HG02973 (cell line): Measurements from ENCODE around the gene LIPH.

Source experiments
- ATAC-seq: cut with Tn5 transposase; IDR thresholded peaks from one replicate; pipeline ENCODE4 v1.9.1; 2021; ENCODE audit warnings: moderate library complexity; ENCODE audit not compliant: unreplicated experiment

Gene LIPH

DNA sequence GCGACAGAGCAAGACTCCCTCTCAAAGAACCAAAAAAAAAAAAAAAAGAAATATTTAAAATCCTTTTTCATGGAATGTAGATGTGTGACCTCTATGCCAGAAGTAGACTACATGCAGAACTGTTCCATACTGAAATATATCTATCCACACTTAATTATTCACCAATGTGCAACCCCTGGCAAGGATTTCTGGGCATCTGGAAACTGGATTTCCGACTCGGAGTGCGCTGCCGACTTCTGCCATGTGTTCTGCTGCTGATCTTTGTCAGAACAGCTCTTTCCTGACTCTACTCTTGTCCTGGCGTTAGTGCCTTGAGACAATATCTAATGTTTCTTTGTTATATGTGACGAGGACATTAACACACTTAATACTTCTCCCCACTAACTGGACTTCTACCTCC lies 11.7 kb downstream of the LIPH start:
- no peak for ATAC-seq

DNA sequence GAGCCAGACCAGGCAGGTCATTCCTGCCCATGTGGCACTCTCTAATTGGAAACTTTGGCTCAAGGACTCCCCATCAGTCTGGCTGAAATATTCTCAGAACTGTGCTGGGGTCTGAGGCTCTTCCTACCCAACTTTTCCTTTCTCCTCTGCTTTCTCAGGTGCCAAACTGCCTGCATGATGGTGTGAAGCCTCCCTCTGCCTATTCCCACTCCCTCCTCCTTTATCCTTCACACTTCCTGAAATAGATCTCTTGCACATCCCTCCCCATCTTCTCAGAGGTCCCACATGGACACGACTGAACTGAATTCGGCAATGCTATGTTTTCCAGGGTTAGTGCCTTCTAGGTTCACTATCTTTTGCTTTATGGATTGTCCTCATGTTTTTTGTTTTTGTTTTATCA lies 12.5 kb downstream of the LIPH start:
- no peak for ATAC-seq

DNA sequence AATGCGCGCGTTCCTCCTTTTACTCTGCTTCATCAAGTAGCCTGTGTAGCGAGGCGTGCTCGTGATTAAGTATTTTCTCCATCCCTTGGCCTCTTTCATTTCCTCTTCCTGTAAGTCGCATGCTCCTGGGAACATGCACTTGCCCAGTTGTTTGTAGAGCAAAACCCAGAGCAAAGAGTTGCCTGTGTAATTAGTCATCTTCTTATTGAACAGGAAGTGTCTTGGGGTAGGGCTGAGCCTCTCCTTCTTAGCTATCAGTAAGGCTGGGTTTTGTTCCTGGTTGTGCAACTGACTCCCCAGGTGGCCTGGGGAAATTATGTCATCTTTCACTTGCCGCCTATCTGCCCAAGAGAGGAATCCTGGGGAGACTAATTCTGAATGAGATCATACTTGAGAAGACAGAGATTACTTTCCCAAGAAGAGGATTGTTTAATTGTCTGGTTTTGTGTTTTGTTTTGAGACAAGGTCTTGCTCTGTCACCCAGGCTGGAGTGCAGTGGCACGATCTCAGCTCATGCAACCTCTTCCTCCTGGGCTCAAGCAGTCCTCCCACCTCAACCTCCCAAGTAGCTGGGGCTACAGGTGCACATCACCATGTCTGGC lies 14.9 kb downstream of the LIPH start:
- peak; percentile 98 for ATAC-seq

DNA sequence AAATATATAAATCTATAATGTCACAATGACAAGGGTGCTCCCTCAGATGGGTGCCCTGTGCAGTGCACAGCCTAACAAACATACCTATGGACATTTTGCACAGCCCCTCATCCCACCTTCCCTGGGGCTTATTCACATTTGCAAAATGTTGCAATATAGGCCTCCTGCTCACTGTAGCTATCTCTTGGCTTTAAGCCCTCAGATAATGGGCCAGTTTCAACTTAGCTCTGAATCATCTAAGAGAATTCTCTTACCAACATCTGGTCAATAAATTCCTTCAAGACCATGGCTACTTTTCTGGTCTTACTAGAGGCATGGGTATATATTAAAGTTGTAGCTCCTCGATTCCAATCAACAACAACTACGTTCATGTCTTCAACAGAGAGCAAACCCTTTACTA lies 17.9 kb downstream of the LIPH start:
- no peak for ATAC-seq

DNA sequence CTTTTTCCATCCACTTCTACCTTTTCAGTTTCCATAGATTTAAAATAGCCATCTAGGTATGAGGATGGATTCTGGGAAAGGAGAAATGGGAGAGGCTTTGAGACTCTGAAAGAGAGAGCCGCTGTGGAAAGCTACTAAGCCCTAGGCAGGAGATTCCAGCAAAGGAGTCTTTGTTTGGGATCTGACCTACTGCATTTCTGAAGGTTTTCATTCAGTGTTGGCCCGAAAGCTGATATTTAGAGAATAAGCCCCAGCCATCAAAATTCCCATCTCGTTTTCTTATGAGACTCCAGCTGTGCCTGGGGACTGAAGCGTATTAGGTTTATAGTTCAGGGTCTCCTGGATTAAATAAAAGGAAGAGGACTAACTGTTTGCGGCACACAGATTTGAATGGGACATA lies 19.5 kb downstream of the LIPH start:
- no peak for ATAC-seq

DNA sequence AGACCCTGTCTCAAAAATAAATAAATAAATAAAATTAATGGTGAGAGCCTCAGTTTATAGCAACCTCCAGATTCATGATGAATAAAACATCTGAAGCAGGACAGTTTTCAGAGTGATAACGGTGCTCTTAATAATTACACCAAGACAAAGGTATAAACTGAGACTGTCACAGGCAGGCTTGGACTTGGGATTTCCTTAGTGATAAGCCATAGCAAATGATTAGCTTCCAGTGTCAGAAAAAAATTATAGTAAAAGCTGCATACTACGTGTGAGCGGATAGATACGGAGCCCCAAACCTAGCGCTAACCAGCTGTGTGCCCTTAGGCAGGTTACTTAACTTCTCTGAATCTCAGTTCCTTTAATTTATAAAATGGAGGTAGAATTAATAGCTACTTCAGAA lies 21.5 kb downstream of the LIPH start:
- no peak for ATAC-seq

DNA sequence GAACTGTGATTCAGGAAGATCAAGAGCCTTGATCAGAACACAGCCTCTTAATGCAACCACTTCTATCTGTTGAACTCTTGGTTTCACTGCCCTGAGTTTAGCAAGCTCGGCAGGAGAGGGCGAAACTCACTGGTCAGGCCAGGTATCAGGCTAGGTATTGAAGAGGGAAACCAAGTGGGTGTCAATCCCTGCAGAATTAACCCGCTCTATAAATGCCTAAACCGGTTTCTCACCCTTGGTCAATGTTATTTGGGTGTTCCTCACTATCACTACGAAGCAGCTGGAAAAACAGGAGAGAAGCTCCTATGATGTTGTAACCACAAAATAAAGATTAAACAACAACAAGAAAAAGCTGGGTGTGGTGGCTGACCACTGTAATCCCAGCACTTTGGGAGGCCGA lies 23.9 kb downstream of the LIPH start:
- no peak for ATAC-seq

DNA sequence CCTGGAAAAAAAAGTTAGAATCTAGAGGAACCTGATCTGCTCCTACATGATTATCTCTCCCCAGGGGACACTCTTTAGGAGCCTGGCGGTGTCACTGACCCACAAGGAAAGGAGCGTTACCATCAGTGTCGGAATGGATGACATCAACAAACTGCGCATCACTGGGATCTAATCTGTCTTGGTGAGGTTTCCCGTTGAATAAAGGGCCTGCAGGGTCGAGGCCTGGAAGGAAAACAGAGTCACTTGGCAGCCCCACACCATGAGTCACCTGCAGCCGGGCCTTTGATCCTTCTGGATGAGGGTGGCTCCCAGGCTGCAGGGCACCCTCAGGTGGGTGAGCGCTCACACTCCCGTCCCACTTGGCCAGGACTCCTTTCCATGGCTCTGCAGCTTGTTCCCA lies 25.0 kb downstream of the LIPH start:
- no peak for ATAC-seq

DNA sequence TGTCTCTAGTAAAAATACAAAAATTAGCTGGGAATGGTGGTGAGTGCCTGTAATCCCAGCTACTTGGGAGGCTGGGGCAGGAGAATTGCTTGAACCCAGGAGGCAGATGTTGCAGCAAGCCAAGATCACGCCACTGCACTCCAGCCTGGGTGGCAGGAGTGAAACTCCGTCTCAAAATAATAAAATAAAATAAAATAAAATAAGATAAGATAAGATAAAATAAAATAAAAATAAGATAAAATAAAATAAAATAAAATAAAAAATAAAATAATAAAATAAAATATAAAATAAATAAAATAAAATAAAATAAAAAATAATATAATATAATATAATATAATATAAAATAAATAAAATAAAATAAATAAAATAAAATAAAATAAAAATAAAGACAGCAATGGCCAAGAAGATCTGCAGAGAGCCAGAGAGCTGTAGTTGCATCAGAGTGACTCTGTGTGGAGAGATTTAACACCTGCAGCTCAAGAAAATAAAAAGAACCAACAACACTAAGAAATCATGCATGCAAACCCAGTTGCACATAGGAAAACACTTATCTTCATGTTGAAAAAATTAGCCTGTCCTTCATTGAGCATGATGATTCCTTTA lies 25.9 kb downstream of the LIPH start:
- ATAC-seq, result no peak

DNA sequence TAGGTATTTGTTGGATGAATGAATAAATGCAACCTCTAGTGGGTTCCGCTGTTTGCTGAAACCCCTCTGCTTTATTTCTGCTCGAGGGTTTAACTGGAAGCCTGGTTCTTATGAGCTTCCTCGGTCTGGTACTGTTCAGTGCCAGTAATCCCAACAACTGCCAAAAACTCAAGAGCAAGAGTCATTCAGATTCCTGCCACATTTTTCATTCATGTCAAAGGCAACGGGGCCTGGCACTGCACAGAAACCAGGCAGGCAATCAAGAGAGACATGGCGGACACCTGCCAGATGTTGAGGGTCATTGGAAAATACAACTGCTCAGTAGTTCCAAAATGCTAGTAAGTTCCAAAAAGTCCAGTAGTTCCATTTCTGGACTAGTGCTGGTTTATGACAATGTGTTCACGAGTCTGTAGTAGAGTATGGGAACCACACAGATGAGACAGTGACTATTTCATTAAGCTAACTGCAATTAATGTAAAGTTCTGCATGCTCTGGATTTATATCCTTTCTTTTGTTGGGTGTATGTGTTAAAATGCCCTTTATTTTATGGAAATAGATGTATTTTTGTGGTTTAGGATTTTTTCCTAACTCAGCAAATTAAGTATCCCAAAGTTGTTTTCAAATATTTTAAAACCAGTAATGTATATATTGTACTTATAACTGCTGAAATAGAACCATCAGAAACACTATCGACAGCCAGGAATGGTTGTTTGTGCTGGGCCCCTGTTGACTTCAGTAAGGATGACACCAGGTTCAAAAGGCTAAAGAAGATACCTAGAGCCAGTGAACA lies 30.8 kb downstream of the LIPH start:
- no peak for ATAC-seq

DNA sequence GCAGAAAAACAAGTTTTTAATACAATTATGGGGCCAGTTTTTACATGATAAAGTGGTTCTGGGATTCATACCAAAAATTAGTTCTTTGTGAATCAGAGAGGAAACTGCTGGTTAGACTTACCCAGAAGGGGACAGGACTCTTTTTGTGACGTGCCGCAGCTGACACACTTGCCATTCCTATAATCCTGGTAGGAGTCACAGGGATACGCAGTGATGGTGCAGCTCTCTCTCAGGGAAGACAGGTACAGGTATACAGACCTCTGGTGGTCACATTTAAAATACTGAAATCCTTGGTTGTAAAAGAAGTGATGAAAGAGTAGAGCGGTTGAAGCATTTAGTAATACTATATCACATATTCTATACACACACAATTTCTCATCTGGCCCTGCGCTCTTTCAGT lies 33.4 kb downstream of the LIPH start:
- no peak for ATAC-seq

DNA sequence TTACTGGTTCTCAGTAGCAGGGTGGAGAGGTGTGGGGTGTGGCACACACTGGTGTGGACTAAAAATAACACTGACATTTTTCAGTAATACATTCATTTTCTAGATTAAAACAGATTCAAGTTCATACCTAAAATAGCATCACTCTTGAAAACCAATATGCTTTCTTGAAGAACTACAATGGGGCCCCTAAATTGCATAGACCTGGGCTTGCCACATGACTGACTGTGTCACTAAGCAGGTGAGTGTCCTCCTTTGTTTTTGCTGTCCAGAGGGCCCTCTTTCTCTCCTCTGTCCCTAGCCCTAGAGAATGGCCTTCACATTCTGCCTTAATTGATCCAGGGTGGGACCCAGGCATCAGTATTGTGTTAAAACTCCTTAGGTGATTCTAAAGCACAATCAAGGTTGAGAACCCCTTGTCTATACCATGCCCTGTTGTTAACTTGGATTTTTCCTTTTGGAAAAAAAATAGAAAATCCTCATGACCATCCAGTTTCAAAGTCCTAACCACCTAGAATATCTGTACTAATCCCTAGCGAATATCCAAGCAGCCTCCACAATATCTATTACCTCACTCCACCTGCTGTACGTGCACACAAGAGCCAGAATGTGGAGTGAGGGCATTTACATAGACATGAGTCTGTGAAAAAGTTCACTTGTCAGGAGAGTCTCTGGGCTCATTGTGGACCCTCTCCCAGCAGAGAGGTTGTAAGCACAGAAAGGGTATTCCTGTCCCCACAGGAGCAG lies 34.8 kb downstream of the LIPH start:
- no peak for ATAC-seq

DNA sequence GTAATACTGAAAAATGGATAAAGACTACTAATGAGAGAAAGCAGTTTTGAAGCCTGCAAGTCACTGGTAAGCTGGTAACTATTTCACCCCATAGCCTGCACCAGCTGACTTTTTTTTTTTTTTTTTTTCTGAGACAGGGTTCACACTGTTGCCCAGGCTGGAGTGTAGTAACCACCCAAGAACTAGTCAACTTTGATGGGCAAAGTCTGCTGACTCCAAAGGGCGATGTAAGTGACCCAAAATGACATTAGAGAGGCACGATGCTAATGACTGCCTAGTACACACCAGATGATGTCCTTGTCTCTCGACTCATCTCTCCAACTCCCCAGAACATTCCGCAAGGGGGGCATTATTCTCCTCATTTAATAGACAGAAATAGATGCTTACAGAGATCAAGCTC lies 40.7 kb downstream of the LIPH start:
- no peak for ATAC-seq

DNA sequence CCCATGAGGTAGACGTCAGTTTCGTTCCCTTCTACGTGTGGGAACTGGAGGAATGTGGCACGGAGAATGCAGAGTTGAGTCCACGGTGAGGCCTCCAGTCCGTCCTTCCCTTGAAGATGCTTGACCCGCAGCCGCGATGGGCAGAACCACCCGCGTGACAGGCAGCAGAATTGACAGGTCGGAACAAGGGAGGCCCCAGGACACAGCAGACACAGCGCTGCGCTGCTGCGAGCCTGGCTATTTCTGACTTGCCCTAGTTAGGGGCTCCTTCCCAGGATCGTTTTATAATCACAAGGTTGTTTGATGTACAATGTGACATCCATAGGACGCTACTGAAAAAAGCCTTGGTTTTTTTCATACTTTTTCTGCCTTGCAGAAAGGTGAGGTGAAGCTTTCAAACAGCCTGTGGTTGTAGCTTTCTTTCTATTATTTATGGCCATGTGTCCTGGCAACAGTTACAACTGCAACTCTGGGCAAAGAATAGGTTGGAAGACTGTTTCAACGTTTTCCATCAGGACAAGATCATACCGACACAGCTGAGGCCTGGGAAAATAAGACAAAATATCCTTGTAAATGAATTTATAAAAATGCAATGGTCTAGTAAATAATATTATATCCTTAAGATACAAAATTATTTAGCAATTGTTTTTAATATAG lies 43.9 kb downstream of the LIPH start:
- no peak for ATAC-seq

DNA sequence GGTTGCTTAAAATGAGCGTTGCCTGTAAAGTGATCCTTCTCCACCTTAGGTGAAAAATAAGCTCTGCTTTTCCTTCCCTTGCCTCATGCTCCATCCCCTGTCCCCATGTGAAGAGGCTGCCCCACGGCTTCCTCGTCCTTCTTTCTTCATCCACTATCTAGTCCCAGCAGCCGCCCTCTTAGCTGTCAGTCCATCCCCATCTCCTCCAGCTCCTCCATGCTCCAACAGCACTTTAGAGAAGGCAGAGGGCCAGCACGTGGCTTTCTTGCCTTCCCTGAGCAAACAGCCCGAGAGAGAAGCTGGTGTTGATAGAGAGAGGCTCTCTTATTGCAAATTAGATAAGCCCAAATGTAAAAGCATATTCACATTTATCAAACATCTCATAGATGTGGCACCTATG lies 44.5 kb downstream of the LIPH start:
- no peak for ATAC-seq

DNA sequence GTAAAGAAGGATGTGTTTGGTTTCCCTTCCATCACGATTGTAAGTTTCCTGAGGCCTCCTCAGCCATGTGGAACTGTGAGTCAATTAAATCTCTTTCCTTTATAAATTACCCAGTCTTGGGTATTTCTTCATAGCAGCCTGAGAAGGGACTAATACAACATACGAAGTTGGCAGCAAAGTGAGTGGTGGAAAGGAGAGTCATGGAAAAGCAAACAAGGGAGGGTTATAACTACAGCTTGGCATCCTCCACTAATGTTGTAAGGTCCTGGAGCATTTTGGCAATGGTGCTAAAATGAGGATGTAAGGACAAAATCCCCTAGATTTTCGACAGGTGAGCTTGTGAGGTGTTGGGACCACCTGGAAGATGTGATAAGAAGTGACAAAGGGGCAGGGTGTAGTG lies 47.8 kb downstream of the LIPH start:
- ATAC-seq, result no peak

DNA sequence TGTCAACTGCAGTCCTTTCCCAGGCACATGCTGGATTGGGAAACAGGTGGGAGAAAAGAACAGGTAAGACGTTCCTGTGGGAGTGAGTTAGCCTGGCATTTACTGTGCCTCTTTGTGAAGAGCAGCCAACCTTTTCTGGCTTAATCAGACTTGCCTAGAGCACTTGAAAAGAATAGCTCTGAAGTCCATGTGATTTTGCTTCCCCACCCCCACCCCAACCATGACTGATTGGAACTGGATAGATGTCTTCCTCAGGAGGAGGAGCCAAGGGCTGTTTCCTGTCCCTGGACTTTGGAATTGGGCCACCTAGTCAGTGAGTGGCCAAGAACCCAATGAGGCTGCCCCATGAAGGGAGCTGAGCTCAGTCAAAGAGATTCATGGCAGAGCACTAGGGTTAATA lies 48.9 kb downstream of the LIPH start:
- no peak for ATAC-seq

DNA sequence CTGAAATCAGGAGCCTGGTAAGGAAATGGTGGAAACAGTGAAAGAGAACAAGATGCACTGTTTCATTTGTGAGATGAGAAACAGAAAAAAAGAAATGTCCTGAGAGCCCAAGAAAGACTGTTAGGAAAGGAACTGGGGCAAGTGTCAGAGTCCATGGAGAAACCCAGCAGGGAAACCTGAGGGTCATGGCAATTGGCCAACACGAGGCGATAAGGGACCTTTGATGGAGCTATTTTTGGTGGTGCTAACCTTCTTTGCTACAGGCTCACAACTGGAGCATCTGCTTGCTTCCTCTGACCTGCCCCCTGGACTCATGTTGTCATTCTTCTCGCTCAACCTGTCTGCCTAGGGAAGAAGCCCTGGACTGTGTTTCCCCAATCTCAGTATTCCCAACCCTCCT lies 49.4 kb downstream of the LIPH start:
- ATAC-seq, result no peak

DNA sequence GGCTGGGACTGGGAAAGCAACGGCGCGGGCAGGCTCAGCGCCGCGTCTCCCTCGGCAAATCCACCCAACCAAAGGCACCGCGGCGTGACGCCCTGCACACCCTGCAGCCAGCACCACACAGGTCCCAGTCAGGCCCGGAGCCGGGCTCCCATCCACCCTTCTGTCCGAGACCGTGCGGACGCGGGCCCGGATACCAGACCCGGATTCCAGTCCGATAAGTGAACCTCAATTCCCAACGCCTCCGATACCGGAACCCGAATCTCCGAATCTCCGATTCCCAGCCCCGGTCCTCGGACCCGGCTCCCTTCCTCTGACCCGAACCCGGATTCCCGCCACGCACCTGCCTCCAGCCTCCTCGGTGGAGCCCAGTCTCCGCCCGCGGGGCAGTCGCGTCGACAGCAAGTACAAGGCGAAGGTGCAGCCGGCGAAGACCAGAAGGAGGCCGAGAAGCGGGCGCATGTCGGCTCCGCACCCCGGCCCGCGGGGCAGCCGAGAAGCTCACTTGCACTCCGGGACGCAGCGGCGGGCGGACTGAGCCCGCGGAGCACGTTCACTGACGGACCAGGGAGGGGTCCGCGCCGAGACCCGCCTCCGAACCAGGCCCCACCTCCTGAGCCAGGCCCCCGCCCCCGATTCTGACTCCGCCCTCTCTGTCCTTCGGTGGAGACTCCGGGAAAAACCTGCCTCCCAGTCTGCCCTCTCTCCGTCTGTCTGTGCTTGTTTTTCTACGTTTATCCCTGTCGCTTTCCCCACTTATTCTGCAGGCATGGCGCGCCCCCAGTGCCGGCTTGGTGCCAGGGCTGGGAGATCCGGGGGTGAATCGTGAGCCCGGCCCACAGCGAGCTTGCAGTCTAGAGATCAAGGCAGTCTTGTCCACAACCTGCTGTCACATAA lies 53.6 kb downstream of the LIPH start, which contains the start of gene TMEM41A:
Gene TMEM41A (minus strand): TSS at position 533 of the 894 bp plus-strand sequence. CDS start 74 bp downstream, at position 459.
- ATAC-seq, result peak; percentile 93

DNA sequence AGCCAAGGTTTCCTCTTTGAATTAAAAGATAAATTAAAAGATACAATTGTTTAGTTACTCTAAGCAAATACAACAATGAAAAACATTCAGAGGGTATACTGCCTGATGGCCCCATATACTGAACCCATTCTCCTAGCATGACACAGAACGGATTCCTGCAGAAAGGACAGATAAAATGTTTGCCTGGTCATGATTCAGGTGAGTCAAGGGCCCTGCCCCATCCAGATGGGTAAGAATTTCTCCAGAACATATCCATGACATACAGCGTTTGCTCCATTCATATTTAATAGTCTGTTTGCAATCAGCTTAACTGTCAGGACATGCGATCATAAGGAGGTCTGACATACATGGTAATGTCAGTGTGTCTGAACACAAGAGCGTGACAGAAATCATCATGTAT lies 62.1 kb downstream of the LIPH start:
- ATAC-seq, result no peak
